ENCODE measurements around the gene IMP3.

Gene IMP3

GRCh38 chr15:75625542-75626347, 14.3 kb downstream of the IMP3 start, which contains the start of gene SNUPN:
Gene SNUPN (minus strand): TSS chr15:75625725. CDS start chr15:75621051, 4,674 bp downstream.
- in situ Hi-C loops (cut with MboI; ENCODE audit: low sequenced_read_pairs): no loop called here

- in situ Hi-C loops (cut with MboI; ENCODE audit: low sequenced_read_pairs): no loop called here
Measured at GRCh38 chr15:75622505-75622904, 17.5 kb downstream of the IMP3 start.

GRCh38 chr15:75620841-75621391, 19.1 kb downstream of the IMP3 start:
- in situ Hi-C loops (cut with MboI; ENCODE audit: low sequenced_read_pairs): no loop called here

GRCh38 chr15:75620058-75620820, 19.8 kb downstream of the IMP3 start:
- in situ Hi-C loops (cut with MboI; ENCODE audit: low sequenced_read_pairs): no loop called here

- in situ Hi-C loops (cut with MboI; ENCODE audit: low sequenced_read_pairs): no loop called here
Measured at GRCh38 chr15:75616766-75617165, 23.3 kb downstream of the IMP3 start.

- in situ Hi-C loops (cut with MboI; ENCODE audit: low sequenced_read_pairs): no loop called here
Measured at GRCh38 chr15:75606711-75607699, 33.0 kb downstream of the IMP3 start.

GRCh38 chr15:75606026-75606425, 34.0 kb downstream of the IMP3 start:
- in situ Hi-C loops (cut with MboI; ENCODE audit: low sequenced_read_pairs): no loop called here

- in situ Hi-C loops (cut with MboI; ENCODE audit: low sequenced_read_pairs): no loop called here
Measured at GRCh38 chr15:75599401-75599800, 40.6 kb downstream of the IMP3 start.

- in situ Hi-C loops (cut with MboI; ENCODE audit: low sequenced_read_pairs): no loop called here
Measured at GRCh38 chr15:75598361-75598760, 41.7 kb downstream of the IMP3 start.

- in situ Hi-C loops (cut with MboI; ENCODE audit: low sequenced_read_pairs): no loop called here
Measured at GRCh38 chr15:75597667-75598341, 42.2 kb downstream of the IMP3 start.

GRCh38 chr15:75596703-75597345, 43.2 kb downstream of the IMP3 start:
- in situ Hi-C loops (cut with MboI; ENCODE audit: low sequenced_read_pairs): no loop called here

GRCh38 chr15:75594276-75594675, 45.7 kb downstream of the IMP3 start:
- in situ Hi-C loops (cut with MboI; ENCODE audit: low sequenced_read_pairs): no loop called here

- in situ Hi-C loops (cut with MboI; ENCODE audit: low sequenced_read_pairs): no loop called here
Measured at GRCh38 chr15:75591655-75592364, 48.2 kb downstream of the IMP3 start.

GRCh38 chr15:75590239-75590638, 49.8 kb downstream of the IMP3 start:
- in situ Hi-C loops (cut with MboI; ENCODE audit: low sequenced_read_pairs): no loop called here
